Kidney (tissue), 14 donors: ENCODE results near the gene SPINK5. TPM values are rescaled to one million over a fixed set of nuclear protein-coding genes. Genes with fewer than 3 reads are reported as not detected.

Source experiments
- DNase-seq, 5 donors: peaks; one replicate each; pipeline ENCODE4 v3.0.0-alpha.2; 2013 to 2020
- FAIRE-seq: peaks from 2 replicates; lab custom pipeline; 2012; peaks lifted over from hg19 to GRCh38; lab: Jason Lieb, UNC
- H3K27ac ChIP-seq, 2 donors: one replicate each; pipeline ENCODE4 v1.7.0; 2013; ENCODE audit warnings: low read depth in 2 of 2, low read length in 2 of 2, inconsistent platforms in 1 of 2
- H3K27me3 ChIP-seq: one replicate; pipeline ENCODE4 v1.7.1; 2013; ENCODE audit warnings: low read length, inconsistent platforms; ENCODE audit not compliant: control insufficient read depth, insufficient read depth
- H3K36me3 ChIP-seq, 3 donors: one replicate each; pipeline versions ENCODE4 v1.7.0 to v1.7.1; 2013; ENCODE audit warnings: low read length in 3 of 3, control low read depth in 1 of 3, inconsistent platforms in 1 of 3; ENCODE audit not compliant: insufficient read depth in 3 of 3, control insufficient read depth in 2 of 3
- H3K4me1 ChIP-seq, 3 donors: one replicate each; pipeline versions ENCODE4 v1.7.0 to v1.7.1; 2013; ENCODE audit warnings: low read length in 3 of 3, inconsistent platforms in 1 of 3, low read depth in 1 of 3; ENCODE audit not compliant: control insufficient read depth in 2 of 3, insufficient read depth in 2 of 3
- H3K4me3 ChIP-seq, 3 donors: one replicate each; pipeline versions ENCODE4 v1.7.0 to v1.8.1; 2013; ENCODE audit warnings: low read length in 3 of 3, control low read depth in 1 of 3, inconsistent platforms in 1 of 3
- H3K9ac ChIP-seq, 3 donors: one replicate each; pipeline versions ENCODE4 v1.7.0 to v1.7.1; 2013; ENCODE audit warnings: low read length in 3 of 3, control low read depth in 1 of 3, inconsistent platforms in 1 of 3
- H3K9me3 ChIP-seq, 3 donors: one replicate each; pipeline versions ENCODE4 v1.7.0 to v1.7.1; 2013; ENCODE audit warnings: low read length in 3 of 3, control low read depth in 1 of 3, inconsistent platforms in 1 of 3; ENCODE audit not compliant: control insufficient read depth in 2 of 3, insufficient read depth in 1 of 3
- CTCF ChIP-seq: IDR thresholded peaks from 3 replicates; pipeline ENCODE4 v1.5.1; 2012; ENCODE audit warnings: mild to moderate bottlenecking, moderate library complexity, borderline replicate concordance; ENCODE audit not compliant: insufficient read depth; ENCODE audit errors: extremely low read depth
- intact Hi-C: fragments of 100-400 bp; cut with DNase I; formaldehyde crosslinking; loops from one replicate; pipeline ENCODE4 v1.11.1; 2022
- polyA plus RNA-seq: library from polyadenylated mRNA; stranded (reverse); fragments of 350-450 nt; fragmentation: Illumina TruSeq; extraction: RNeasy Lipid Tissue Mini Kit (QIAGEN cat#74804); gene quantifications from one replicate; pipeline ENCODE4 v1.2.3, GENCODE V29; 2014; ENCODE audit warnings: low read depth, low replicate concordance; ENCODE audit not compliant: insufficient read depth
- total RNA-seq: library from RNA; stranded (reverse); fragmentation: NEBNext Ultra II Directional; extraction: Animal tissue kit (Norgen Biotek cat#: 25700); gene quantifications from one replicate; pipeline ENCODE4 v1.2.1, GENCODE V29; 2021
- donor health status: control.
- donor health status: control.
- donor health status: control.
- donor health status: control.
- donor health status: control.
- donor health status: DM: yes; HTN: yes; CAD: no.
- donor health status: Normal renal cell carcinoma (clear cell type).

The SPINK5 gene
- total and polyA plus RNA-seq, 2 donors from 2014 or later: 0.32 to 0.91 TPM

DNA sequence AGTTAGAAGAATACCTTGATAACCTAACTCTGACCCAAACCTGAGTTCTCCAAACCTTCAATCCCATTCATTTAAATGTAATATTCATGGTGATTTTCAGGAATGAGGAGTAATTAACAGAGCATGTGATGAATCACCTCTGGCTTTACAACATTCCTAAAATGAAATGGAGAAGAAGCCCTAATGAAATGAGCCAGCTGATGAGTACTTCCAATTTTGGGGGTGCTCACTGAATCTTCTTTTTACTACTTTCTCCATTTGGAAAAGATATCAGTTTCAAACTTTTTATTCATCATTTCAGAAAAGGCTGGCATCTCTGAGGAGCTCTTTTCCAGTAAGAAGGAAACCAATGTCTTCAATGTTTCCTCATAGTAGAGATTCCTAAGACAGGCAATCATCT is 2.9 kb upstream of the SPINK5 start:
- intact Hi-C loops: no loop called here

GRCh38 chr5:148070621-148071020 is 6.8 kb downstream of the SPINK5 start:
- no peak for DNase-seq
- Histone ChIP-seq H3K36me3 (no peaks in the 10 kb centered on the region), H3K4me1 (no peaks in the 10 kb centered on the region), H3K27ac (no peak overlapping the region), H3K4me3 (no peak overlapping the region), H3K27me3 (no peaks in the 10 kb centered on the region), H3K9me3 (peaks cover 0 to under 1% (median 0%) of the 10 kb centered on the region in 3 donors), H3K9ac (no peak overlapping the region)
- intact Hi-C loops: no loop called here
- FAIRE-seq: no peak
- TF ChIP-seq CTCF: no peak

More for the DNA sequence above, 2.9 kb upstream of the SPINK5 start:
- Histone ChIP-seq H3K27me3 (no peaks in the 10 kb centered on the region), H3K4me3 (no peak overlapping the region), H3K36me3 (no peaks in the 10 kb centered on the region), H3K9me3 (no peaks in the 10 kb centered on the region), H3K4me1 (no peaks in the 10 kb centered on the region), H3K27ac (no peak overlapping the region), H3K9ac (no peak overlapping the region)
- no peak for TF ChIP-seq CTCF
- FAIRE-seq: no peak
- no peak for DNase-seq

DNA sequence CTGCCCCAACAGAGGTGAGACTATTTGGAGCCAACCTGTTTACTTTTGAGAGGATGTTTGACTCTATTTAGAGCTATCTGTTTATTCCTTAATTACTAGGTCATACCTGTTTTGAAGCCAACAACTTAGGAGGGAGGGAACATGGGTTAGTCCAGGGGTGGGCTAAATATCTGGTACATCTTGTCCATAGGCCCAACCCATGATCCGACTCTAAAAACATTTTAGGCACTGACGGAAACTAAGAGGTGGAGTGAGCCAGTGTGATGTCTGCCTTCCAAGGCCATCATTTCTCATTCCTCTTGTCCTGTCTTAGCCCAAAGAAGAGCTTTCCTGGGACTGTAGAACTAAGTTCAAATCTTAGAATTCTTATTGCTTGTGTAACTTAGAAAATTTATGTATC is 8.4 kb downstream of the SPINK5 start:
- intact Hi-C loops: no loop called here
- H3K27me3 ChIP-seq: no peaks in the 10 kb centered on the region
- no peak for DNase-seq
- no peak overlapping the region for H3K4me3 ChIP-seq
- H3K36me3 ChIP-seq: no peaks in the 10 kb centered on the region
- TF ChIP-seq CTCF: no peak
- H3K9me3 ChIP-seq: peaks cover 0 to 5% (median 0%) of the 10 kb centered on the region in 3 donors
- no peaks in the 10 kb centered on the region for H3K4me1 ChIP-seq
- no peak for FAIRE-seq
- H3K27ac ChIP-seq: no peak overlapping the region
- H3K9ac ChIP-seq: no peak overlapping the region

DNA sequence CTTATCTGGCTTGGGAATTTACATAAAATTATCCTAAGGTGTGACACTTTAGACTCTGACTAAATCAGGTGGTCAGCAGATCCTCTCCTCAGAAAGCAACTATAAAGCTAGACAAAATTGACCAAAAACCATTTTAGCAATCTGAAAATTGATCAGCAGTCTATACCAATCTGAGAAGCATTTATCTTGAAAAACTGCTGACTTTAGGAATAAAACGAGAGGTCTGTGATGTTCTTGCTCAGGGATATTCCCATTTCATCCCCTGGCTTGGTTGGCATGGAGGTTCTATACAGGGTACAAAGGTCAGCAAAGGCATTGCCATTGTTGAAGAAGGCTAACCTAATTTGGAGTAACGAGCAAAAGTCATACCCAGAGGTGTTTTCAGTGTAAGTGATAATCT is 11.7 kb downstream of the SPINK5 start:
- Histone ChIP-seq H3K36me3 (no peaks in the 10 kb centered on the region), H3K9me3 (peaks cover 0 to 5% (median 0%) of the 10 kb centered on the region in 3 donors), H3K4me3 (no peak overlapping the region), H3K27me3 (no peaks in the 10 kb centered on the region), H3K4me1 (no peaks in the 10 kb centered on the region), H3K27ac (no peak overlapping the region), H3K9ac (no peak overlapping the region)
- FAIRE-seq: no peak
- intact Hi-C loops: no loop called here
- DNase-seq: no peak
- no peak for TF ChIP-seq CTCF
